Lower leg skin (tissue), 4 donors: Measurements from ENCODE around the gene UTP18. TPM values are rescaled to one million over a fixed set of nuclear protein-coding genes. Genes with fewer than 3 reads are reported as not detected.

Experiments used
- DNase-seq, 2 donors: peaks; one replicate each; pipeline ENCODE4 v3.0.0-alpha.2; 2019; ENCODE audit warnings: low spot score in 2 of 2
- H3K4me3 ChIP-seq: fragments of 200-600 bp; sonication (generic); 2 replicates; pipeline ENCODE4 v1.5.1; 2017; ENCODE audit warnings: mild to moderate bottlenecking, low read depth; ENCODE audit not compliant: poor library complexity, severe bottlenecking
- POLR2A ChIP-seq, 2 donors: fragments of 450-650 bp; IDR thresholded peaks; one replicate each; pipeline ENCODE4 v1.6.1; 2016 to 2017; ENCODE audit warnings: antibody characterized with exemption in 2 of 2, mild to moderate bottlenecking in 1 of 2, moderate library complexity in 1 of 2
- WGBS, 2 donors: methylation state at CpG; one replicate each; pipeline ENCODE4 v1.1.5; 2018; 5-methylcytosine and 5-hydroxymethylcytosine counted together
- intact Hi-C: fragments of 100-400 bp; cut with DNase I; formaldehyde crosslinking; loops from one replicate; pipeline ENCODE4 v1.15.0; 2023; ENCODE audit warnings: low total_unique reads
- total RNA-seq, 4 donors: library from RNA; depleted of rRNA; stranded (reverse); fragments of >200 nt; gene quantifications; one replicate each; pipeline ENCODE4 v1.1.0, GENCODE V29; 2016
- TF ChIP-seq, protein P1 (sequence below), 3 donors: fragments of 450-650 bp; IDR thresholded peaks; one replicate each; pipeline ENCODE4 v1.5.1; 2016; ENCODE audit warnings: antibody characterized with exemption in 3 of 3, mild to moderate bottlenecking in 3 of 3, moderate library complexity in 2 of 3

UTP18 gene
- total RNA-seq, 4 donors from 2014 or later, result 30.4 to 55.2 (median 41.6) TPM

- 84 to 89% methylated on average over 3 of the region's 3 CpGs for WGBS, 2 donors
- DNase-seq, result no peak
- no peak for TF ChIP-seq POLR2A (IDR thresholded peaks at IDR 0.05)
- TF ChIP-seq, protein P1, sequence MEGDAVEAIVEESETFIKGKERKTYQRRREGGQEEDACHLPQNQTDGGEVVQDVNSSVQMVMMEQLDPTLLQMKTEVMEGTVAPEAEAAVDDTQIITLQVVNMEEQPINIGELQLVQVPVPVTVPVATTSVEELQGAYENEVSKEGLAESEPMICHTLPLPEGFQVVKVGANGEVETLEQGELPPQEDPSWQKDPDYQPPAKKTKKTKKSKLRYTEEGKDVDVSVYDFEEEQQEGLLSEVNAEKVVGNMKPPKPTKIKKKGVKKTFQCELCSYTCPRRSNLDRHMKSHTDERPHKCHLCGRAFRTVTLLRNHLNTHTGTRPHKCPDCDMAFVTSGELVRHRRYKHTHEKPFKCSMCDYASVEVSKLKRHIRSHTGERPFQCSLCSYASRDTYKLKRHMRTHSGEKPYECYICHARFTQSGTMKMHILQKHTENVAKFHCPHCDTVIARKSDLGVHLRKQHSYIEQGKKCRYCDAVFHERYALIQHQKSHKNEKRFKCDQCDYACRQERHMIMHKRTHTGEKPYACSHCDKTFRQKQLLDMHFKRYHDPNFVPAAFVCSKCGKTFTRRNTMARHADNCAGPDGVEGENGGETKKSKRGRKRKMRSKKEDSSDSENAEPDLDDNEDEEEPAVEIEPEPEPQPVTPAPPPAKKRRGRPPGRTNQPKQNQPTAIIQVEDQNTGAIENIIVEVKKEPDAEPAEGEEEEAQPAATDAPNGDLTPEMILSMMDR (IDR thresholded peaks at IDR 0.05), result no peak
- H3K4me3 ChIP-seq, result no peak overlapping the region
- intact Hi-C loops, result no loop called here
Observed at GRCh38 chr17:51335006-51335590, 74.8 kb downstream of the UTP18 start.

DNA sequence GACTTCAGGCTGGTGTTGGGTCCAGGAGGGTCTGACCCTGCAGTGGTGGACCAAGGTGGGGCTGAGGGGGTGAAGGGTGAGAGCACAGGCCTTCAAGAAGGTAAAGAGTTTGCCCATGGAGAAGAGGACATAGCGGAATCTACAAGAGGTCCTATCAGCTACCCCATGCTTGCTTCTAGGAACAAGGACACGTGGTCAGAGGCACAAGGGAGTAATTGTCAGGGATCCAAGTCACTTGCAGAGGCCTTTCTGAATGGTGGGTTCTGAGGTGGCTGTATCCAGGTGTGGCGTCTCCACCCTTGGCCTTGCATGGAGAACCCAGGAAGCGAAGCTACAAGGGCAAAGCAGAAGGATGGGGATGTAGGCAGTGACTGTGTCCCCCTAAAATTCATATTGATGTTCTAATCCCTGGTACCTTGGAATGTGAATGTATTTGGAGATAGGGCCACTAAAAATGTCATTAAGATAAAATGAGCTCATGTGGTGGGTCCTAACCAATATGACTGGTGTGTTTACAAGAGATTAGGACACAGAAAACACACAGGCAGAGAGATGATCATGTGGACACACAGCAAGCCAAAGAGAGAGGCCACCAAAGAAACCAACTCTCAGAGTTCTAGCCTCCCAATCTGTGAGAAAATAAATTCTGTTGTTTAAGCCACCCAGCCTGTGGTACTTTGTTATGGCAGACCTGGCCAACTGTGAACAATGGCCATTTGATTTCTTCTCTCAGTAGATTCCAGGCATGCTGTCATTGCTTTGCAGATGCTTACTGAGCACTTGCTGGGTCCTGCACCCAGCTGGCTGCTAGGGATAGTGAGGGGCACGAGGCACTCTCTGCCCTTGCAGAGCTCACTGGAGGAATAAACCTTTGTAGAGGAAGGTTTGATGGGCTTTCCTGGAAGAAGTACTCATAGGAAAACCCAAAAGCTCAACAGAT is 75.8 kb downstream of the UTP18 start:
- no peak overlapping the region for H3K4me3 ChIP-seq
- WGBS, 2 donors, result 85 to 88% methylated on average over 5 of the region's 5 CpGs
- TF ChIP-seq, protein P1 (IDR thresholded peaks at IDR 0.05), result no peak
- no peak for TF ChIP-seq POLR2A (IDR thresholded peaks at IDR 0.05)
- no peak for DNase-seq
- intact Hi-C loops, result no loop called here

GRCh38 chr17:51341457-51341856 is 81.1 kb downstream of the UTP18 start:
- H3K4me3 ChIP-seq, result no peak overlapping the region
- TF ChIP-seq, protein P1 (IDR thresholded peaks at IDR 0.05), result no peak
- TF ChIP-seq POLR2A (IDR thresholded peaks at IDR 0.05), result no peak
- 96 to 99% methylated on average over 3 of the region's 3 CpGs for WGBS, 2 donors
- intact Hi-C loops, result no loop called here
- peak in 1 of 2 donors; percentile 52 for DNase-seq

- intact Hi-C loops, result no loop called here
- TF ChIP-seq, protein P1 (IDR thresholded peaks at IDR 0.05), result no peak
- no peak for TF ChIP-seq POLR2A (IDR thresholded peaks at IDR 0.05)
- no peak overlapping the region for H3K4me3 ChIP-seq
- WGBS, 2 donors, result 35 to 43% methylated on average over 2 of the region's 2 CpGs
- DNase-seq, result peak in 1 of 2 donors; percentile 37
Observed at GRCh38 chr17:51342257-51342656, 81.9 kb downstream of the UTP18 start.

DNA sequence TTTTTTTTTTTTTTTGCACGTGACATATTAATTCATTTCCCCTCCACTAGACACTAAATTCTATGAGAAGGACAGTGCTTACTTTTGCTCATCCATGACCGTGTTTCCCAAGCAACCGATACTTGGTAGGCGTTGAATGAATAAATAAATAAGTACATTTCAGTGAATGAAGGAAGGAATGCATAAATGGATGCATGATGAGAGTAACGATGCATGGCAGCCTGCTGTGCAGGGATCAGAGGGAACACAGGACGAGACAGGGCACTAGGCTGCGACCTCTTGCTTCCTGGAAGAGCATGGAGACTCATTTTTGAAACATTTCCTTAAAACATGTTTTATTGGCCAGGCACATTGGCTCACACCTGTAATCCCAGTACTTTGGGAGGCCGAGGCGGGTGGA is 84.2 kb downstream of the UTP18 start:
- TF ChIP-seq, protein P1 (IDR thresholded peaks at IDR 0.05), result no peak
- no peak for TF ChIP-seq POLR2A (IDR thresholded peaks at IDR 0.05)
- DNase-seq, result no peak
- intact Hi-C loops, result no loop called here
- 79 to 81% methylated on average over 9 of the region's 9 CpGs for WGBS, 2 donors
- H3K4me3 ChIP-seq, result no peak overlapping the region
